OCI-LY3 (cell line): ENCODE data around the gene ARL8B.
"Not testable (repeated sequence)": the region's sequence is repeated elsewhere in the genome, so short reads cannot be mapped to it uniquely, and the experiment has no call there.

Source experiments
- H2AFZ ChIP-seq: fragments of 200-600, 300-600 bp; shearing (Covaris generic); 2 replicates; pipeline ENCODE4 v1.6.0; 2014; ENCODE audit warnings: antibody characterized with exemption, low read depth, low read length
- H3K27ac ChIP-seq: fragments of 200-600, 300-600 bp; sonication (generic); 2 replicates; pipeline ENCODE4 v1.5.1; 2014; ENCODE audit warnings: mild to moderate bottlenecking, low read length, moderate library complexity, mixed read lengths
- H3K27me3 ChIP-seq: fragments of 200-600, 300-600 bp; sonication (generic); 2 replicates; pipeline ENCODE4 v1.6.1; 2014; ENCODE audit warnings: low read depth, low read length, mixed read lengths
- H3K36me3 ChIP-seq: fragments of 200-600, 300-600 bp; sonication (generic); replicated peaks from 2 replicates; pipeline ENCODE3; 2014; ENCODE audit warnings: low read depth, low read length, mixed read lengths
- H3K4me1 ChIP-seq: fragments of 300-600, 200-600 bp; sonication (generic); 2 replicates; pipeline ENCODE4 v1.6.1; 2014; ENCODE audit warnings: low read length, mixed read lengths
- H3K4me2 ChIP-seq: fragments of 200-600, 300-600 bp; sonication (generic); 2 replicates; pipeline ENCODE4 v1.6.1; 2014; ENCODE audit warnings: low read length, mixed read lengths
- H3K4me3 ChIP-seq: fragments of 300-600, 200-600 bp; sonication (generic); 2 replicates; pipeline ENCODE4 v1.5.1; 2014; ENCODE audit warnings: antibody characterized with exemption, mild to moderate bottlenecking, low read length, moderate library complexity
- H3K79me2 ChIP-seq: fragments of 300-600, 200-600 bp; shearing (Covaris generic); 2 replicates; pipeline ENCODE4 v1.6.1; 2014; ENCODE audit warnings: mild to moderate bottlenecking, low read length, mixed read lengths
- H3K9ac ChIP-seq: fragments of 300-600, 200-600 bp; shearing (Covaris generic); 2 replicates; pipeline ENCODE4 v1.6.0; 2014; ENCODE audit warnings: mild to moderate bottlenecking, low read length, moderate library complexity
- H3K9me3 ChIP-seq: fragments of 200-600, 300-600 bp; shearing (Covaris generic); 2 replicates; pipeline ENCODE4 v1.6.1; 2014; ENCODE audit warnings: low read length, mixed read lengths; ENCODE audit not compliant: insufficient read depth
- H4K20me1 ChIP-seq: fragments of 200-600, 300-600 bp; sonication (generic); 2 replicates; pipeline ENCODE4 v1.6.1; 2016; ENCODE audit warnings: low read length, mixed read lengths; ENCODE audit not compliant: insufficient read depth
- EZH2phosphoT487 ChIP-seq: fragments of 200-600 bp; shearing (Covaris generic); IDR thresholded peaks from 2 replicates; pipeline ENCODE4 v1.6.1; 2018; ENCODE audit warnings: antibody characterized with exemption, mixed run types, low read depth
- TF ChIP-seq, protein P1 (sequence below): fragments of 200-600, 300-600 bp; sonication (generic); IDR thresholded peaks from 2 replicates; pipeline ENCODE4 v1.5.1; 2014; ENCODE audit warnings: antibody characterized with exemption, low read length, low read depth

Gene ARL8B

DNA sequence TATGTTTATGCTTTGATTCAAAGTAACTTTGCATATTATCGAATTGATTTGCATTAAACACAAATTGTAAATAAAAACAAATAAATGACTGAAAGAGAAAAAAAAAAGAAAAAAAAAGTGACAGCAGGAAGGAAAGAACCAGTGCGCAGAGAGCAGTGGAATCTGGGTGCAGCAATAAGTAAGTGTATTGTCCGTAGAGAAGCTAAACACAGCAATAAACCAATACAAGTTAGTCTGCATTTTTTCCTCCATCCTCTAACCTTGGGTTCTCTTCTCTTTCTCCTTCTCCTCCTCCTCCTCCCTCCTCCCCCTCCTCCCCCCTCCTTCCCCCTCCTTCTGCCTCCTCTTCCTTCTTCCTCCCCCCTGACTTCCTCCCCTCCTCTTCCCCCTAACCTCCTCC is 18.3 kb upstream of the ARL8B start:
- Histone ChIP-seq H3K9ac (no peak overlapping the region), H3K36me3 (no peaks in the 10 kb centered on the region), H3K27ac (no peak overlapping the region), H3K27me3 (no peaks in the 10 kb centered on the region), H3K4me1 (no peaks in the 10 kb centered on the region), H3K79me2 (no peaks in the 10 kb centered on the region), H3K9me3 (no peaks in the 10 kb centered on the region), H3K4me3 (no peak overlapping the region), H4K20me1 (no peaks in the 10 kb centered on the region), H2AFZ (no peak overlapping the region), H3K4me2 (no peak overlapping the region)
- no peak for TF ChIP-seq EZH2phosphoT487
- TF ChIP-seq, protein P1, sequence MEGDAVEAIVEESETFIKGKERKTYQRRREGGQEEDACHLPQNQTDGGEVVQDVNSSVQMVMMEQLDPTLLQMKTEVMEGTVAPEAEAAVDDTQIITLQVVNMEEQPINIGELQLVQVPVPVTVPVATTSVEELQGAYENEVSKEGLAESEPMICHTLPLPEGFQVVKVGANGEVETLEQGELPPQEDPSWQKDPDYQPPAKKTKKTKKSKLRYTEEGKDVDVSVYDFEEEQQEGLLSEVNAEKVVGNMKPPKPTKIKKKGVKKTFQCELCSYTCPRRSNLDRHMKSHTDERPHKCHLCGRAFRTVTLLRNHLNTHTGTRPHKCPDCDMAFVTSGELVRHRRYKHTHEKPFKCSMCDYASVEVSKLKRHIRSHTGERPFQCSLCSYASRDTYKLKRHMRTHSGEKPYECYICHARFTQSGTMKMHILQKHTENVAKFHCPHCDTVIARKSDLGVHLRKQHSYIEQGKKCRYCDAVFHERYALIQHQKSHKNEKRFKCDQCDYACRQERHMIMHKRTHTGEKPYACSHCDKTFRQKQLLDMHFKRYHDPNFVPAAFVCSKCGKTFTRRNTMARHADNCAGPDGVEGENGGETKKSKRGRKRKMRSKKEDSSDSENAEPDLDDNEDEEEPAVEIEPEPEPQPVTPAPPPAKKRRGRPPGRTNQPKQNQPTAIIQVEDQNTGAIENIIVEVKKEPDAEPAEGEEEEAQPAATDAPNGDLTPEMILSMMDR: no peak

DNA sequence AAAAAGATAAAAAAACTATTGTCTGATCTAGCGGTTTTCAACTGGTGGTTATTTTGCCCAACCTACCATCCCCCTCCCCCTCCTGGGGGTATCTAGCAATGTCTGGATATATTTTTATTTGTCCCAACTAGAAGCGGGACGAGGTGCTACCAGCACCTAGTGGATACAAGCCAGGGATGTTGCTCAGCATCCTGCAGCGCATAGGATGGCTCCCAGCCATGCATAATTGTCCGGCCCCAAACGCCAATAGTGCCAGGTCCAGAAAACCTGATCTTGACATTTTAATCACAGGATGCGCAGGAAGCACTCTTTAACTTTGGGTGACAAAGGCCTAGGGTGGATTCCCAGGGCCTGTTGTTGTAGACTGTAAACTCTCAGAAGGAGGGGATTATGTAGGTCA is 17.0 kb upstream of the ARL8B start:
- no peaks in the 10 kb centered on the region for H3K79me2 ChIP-seq
- TF ChIP-seq, protein P1: no peak
- no peak overlapping the region for H3K27ac ChIP-seq
- H3K27me3 ChIP-seq: no peaks in the 10 kb centered on the region
- no peaks in the 10 kb centered on the region for H3K36me3 ChIP-seq
- H4K20me1 ChIP-seq: no peaks in the 10 kb centered on the region
- H3K4me2 ChIP-seq: no peak overlapping the region
- H3K4me3 ChIP-seq: no peak overlapping the region
- no peaks in the 10 kb centered on the region for H3K4me1 ChIP-seq
- H3K9me3 ChIP-seq: no peaks in the 10 kb centered on the region
- no peak overlapping the region for H2AFZ ChIP-seq
- H3K9ac ChIP-seq: no peak overlapping the region

DNA sequence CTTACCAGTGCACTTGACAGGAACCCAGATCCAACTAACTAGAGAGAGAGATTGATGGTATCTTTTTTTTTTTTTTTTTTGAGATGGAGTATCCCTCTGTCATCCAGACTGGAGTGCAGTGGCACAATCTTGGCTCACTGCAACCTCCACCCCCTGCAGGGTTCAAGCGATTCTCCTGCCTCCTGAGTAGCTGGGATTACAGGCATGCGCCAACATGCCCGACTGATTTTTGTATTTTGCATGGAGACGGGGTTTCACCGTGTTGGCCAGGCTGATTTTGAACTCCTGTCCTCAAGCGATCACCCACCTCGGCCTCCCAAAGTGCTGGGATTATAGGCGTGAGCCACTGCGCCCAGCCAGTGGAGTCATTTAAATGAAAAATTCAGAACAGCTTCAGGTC is 15.7 kb upstream of the ARL8B start:
- H3K27ac ChIP-seq, H3K27me3 ChIP-seq, H3K9me3 ChIP-seq, H3K9ac ChIP-seq, H3K4me3 ChIP-seq, H3K4me2 ChIP-seq, H2AFZ ChIP-seq, H3K4me1 ChIP-seq, H3K79me2 ChIP-seq, H3K36me3 ChIP-seq, H4K20me1 ChIP-seq: not testable (repeated sequence)

DNA sequence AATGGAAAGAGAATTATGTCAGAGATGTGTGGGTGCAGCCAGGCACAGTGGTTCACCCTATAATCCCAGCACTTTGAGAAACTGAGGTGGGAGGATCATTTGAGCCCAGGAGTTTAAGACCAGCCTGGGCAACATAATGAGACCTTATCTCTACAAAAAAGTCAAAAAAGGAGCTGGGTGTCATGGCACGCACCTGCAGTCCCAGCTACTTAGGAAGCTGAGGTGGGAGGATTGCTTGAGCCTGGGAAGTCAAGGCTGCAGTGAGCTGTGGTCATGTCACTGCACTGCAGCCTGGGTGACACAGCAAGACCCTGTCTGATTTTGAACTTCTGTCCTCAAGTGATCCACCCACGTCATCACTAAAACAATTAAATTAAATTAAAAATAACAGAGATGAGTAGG is 15.2 kb upstream of the ARL8B start:
- H2AFZ ChIP-seq, H3K27me3 ChIP-seq, H3K4me1 ChIP-seq, H3K36me3 ChIP-seq, H3K9ac ChIP-seq, H3K9me3 ChIP-seq, H3K4me2 ChIP-seq, H3K27ac ChIP-seq, H3K79me2 ChIP-seq, H4K20me1 ChIP-seq, H3K4me3 ChIP-seq: not testable (repeated sequence)

DNA sequence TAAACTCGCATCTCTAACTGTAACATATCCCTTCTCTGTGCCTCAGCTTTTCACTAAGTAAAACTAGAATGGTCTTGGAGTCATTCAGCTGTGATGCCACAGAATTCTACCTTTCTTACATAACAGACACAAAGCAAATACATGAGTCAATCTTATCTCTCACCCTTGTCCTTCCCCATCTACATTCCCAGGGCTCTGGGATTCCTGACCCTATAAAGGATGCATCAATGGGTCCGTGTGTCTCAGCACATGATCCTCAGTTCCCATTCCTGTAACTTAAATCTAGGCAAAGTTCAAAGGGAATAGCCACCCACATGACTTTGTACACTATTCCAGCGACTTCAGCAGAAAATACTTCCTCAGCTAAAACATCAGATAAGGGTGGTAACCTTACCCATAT is 11.8 kb upstream of the ARL8B start:
- no peaks in the 10 kb centered on the region for H3K36me3 ChIP-seq

More for the DNA sequence above, 11.8 kb upstream of the ARL8B start:
- Histone ChIP-seq H2AFZ (no peak overlapping the region), H3K4me2 (no peak overlapping the region), H3K4me3 (no peak overlapping the region), H3K79me2 (no peaks in the 10 kb centered on the region), H3K9ac (no peak overlapping the region), H3K27ac (no peak overlapping the region), H3K9me3 (no peaks in the 10 kb centered on the region), H3K4me1 (no peaks in the 10 kb centered on the region), H4K20me1 (no peaks in the 10 kb centered on the region), H3K27me3 (no peaks in the 10 kb centered on the region)
- TF ChIP-seq, protein P1: no peak
- no peak for TF ChIP-seq EZH2phosphoT487
